ENCODE results near the gene C13orf42.

GRCh38 chr13:51071493-51071892 lies 39.6 kb downstream of the C13orf42 start:
- TF ChIP-seq POLR2A (IDR thresholded peaks at IDR 0.05): no peak
- TF ChIP-seq CTCF (IDR thresholded peaks at IDR 0.05): no peak
